Middle frontal gyrus (tissue), 1 donor: ENCODE data around the gene LRP1B.
"Not testable (repeated sequence)": the region's sequence is repeated elsewhere in the genome, so short reads cannot be mapped to it uniquely, and the experiment has no call there.

Experiments used
- DNase-seq: peaks from one replicate; pipeline ENCODE4 v3.0.0-alpha.2; 2015; ENCODE audit warnings: low spot score; ENCODE audit errors: extremely low spot score

LRP1B gene

DNA sequence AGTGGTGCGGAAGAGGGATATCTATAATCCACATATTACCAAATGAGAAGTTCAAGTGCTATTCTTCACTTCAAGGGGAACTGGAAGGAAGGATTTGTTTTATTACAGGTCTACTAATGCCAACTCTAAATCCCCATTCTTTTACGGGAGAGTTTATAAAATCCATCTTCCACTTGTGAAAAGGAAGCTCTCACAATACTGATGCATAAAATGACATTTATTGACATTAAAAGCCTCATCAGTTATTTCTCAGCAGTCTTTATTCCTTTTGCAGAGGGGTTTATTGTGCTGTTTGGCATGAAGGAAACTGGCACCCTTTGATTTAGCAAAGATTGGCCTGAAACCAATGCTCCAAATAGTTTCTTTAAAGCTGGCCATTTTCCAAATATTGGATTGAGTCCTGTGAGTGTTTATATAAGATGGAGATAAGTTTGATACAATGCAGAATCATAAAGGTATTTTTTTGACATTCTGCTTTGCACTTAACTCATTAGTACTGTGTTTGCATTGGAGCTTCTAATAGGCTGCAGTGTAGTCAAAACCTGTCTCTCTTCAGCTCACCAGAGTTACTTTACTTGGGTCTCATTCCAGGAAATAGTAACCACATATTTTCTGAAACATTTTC is 26.6 kb downstream of the LRP1B start:
- DNase-seq, result no peak

DNA sequence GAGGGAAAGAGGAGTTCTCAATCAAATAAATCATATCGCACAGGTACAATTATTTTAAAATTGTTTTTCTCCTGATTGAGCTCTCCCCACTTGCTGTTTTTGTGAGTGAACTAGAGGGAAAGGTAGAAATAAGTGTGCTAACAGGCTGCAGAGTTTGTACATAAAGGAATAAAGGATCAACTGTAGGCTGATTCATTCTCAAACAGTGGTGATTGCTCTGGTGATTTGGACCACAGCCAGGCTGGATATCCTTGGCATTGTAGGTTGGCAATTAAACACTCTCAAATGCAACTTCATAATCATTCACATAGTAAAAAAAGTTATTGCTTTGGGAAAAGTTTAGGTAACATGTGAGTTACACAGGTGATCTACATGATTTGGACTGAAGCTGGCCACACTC is 29.8 kb downstream of the LRP1B start:
- DNase-seq, result no peak

DNA sequence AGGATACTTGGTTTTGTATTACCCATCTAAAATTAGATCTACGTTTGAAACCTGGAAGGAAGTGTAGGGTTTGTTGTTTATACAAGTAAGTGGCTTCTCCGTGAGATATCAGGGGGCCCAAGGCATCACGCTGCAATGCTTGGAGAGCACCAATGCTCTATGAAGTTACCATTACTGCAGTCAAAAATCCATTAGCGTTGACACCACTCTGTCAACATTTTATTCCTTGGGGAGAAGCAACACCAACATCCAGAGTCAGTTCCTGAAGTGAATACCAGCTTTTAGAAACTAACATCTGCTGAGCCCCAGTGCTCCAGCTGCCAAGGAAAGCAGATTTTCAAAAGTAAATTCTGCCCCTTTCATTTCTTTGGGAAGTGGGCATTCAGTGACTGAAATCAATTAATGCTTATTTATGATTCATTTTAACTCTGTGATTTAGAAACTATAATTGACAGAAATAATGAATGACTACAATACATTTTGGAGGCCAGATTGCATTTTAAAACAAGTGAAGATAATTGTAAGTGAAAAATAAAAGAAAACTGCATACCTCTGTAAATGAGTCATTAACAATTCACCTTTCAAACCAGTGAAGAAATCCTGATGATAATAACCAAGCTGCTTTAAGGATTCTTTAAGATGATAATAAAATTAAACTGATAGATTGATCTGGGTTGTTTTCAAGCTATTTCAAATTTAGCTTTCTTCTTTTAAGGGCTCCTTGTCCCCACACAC is 30.5 kb downstream of the LRP1B start:
- no peak for DNase-seq

DNA sequence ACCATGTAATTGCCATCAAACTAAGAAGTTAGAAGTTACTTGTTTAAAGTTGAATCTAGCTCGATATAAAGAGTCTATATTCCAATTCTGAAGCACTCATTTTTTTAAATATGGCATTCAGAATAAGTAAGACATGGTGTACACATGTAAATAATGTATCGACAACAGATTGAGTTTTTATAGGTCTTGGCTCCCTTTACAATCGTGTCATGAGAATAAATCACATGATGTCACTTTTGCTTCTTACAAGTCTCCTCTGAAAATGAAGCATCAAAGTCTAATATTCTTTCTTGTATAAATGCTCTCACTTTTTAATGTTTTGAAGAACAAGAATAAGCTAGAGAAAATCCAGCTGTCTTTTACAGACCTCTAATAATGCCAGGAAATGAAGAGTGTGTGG is 33.1 kb downstream of the LRP1B start:
- no peak for DNase-seq

DNA sequence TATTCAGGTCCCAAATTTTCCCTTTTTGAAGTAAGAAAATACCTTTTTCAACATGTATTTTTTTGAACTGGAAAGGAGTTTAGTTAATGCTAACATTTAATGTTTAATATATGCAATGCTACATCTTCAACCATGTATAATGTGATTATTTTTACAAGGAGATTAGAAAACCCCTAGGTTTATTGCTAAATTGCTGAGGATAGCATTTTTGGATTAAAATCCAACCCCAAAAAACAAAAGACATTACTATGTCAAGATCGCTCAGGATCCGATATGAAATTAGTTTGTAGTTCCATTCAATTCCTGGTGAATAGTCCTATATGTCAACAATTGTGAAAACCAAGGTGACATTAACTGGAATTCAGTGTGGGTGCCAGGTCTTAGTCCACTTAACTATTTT is 35.2 kb downstream of the LRP1B start:
- no peak for DNase-seq

DNA sequence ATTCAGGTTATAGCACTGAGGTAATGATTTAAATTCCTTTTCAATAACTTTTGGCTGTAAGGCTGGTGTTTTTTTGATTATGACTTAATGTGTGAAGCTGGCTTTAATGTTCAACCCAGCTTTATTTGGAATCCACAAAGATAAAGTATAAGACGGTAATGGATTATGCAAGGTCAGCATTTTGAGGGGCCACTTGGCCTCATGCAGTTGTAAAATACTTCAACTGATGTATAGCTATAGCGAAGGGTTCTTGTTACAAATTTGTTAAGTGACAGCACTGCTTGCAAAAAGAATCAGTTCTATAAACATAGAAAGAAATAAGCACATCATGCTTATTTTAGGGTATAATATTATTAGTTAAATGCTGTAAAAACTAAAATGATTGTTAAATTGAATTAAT is 36.6 kb downstream of the LRP1B start:
- no peak for DNase-seq

DNA sequence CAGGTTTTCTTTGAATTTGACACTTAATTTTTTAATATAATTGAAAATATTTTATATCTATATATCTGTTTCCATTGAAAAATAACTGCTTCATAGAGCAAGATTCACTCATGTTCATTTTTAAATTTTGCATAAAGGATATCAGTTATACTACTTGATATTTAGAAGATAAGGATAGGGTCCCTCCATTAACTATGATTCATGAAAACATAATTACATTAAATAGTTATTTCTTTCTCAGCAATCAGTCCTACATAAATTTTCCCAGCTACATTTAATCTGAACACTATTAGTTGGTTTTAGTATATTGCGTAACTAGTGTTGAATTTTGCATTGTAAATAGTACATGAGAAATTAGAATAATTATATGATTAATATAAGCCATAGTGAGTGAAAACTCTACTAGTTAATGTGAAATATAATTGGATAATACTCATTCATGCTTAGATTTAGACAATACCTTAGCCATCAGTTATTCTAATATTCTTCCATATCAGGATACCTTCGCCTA is 42.7 kb downstream of the LRP1B start:
- DNase-seq, result no peak

DNA sequence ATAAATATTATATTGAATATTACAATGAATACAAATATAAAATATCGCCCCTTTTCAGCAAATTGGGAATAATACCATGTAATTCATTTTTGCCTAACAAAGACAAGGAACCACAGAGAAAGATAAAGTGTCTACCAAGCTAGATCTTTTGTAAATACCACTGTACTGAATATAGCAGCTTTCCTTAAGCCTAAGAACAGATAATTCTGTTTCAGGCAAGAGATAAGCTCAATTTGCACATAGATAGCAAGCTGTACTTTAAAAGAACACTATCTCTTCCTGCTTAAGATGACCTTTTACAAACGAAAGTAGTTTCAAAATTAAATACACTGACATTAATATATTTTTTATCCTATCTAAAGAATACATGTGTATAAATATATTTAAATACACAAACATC is 43.2 kb downstream of the LRP1B start:
- DNase-seq, result not testable (repeated sequence)

DNA sequence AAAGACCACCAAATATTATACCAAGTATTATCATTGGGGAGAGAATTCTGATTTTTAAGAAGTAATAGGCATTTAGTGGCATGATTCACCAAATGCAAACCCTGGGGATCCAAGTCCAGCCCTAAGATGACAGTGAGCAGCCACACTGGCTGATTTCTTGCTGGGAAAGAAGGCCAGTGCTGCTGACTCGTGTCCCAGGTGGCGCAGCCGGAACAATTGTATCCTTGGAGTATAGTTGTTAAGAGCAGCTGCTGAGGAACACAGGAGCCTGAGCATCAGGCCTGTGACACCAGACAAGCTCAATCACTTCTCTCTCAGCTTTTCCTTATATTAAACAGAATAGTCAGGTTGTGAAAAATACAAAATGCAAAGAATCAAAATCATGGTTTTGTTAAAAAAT is 48.4 kb downstream of the LRP1B start:
- DNase-seq, result no peak

DNA sequence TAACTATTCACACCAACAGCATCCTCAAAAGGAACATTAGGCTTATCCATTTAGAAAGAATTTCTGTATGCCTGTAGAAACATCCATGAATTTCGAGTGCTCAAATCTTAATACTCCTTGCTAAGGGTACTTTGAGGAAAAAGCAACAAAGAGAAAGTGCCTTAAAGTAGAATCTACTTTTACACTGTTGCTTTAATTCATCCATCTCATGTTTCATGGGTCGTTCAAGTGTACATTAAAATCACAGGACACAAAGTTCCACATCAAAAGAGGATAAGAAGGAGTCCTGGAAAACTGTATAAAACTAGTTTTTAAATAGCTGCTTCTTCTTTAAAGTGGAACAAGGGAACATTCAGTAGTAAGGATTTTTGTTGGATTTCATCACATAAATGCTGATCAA is 54.5 kb downstream of the LRP1B start:
- no peak for DNase-seq

DNA sequence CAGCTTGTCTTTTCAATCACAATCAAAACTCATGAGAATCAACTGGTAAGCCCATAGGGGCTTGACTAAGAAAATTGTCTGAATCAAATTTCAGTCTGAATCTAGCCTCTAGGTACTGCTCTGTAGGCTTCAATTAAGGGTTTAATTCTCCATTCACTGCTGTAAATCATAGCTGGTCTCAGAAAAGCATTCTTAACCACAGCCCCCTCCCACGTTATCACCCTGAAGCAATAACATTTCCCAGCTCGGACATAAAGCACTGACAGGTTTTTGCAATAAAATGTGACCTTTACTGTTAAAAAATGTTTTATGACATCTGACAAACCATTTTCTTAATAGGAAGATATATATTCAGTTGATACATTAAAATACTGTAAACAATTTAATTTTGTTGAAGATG is 55.0 kb downstream of the LRP1B start:
- no peak for DNase-seq

DNA sequence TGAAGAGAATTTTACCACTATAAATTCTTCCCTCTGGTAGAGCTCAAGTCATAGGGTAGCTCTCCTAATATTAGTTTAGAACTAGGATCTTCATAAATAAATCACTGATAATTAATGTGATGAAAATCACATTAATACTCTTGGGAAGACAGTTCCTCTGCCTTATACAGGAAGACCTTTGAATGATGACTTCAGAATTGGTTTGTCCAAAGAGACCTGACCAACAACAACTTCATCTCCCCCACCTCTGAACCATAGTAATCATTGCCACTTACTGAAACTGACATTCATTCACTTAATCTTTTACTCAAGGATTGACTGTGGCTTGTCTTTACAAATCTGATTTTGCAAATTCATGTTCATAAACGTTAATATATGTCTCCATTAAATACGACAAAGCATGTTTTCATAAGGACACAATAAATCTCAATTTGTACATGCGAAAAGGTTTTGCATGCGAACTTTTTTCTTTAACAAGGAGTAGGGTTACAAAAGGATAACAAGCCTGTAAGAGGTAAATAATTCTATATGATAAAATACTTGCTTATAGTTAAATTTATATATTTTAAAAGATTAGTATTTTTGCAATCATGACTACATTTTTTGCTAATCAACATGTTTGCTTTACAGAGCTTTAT is 61.4 kb downstream of the LRP1B start:
- no peak for DNase-seq

DNA sequence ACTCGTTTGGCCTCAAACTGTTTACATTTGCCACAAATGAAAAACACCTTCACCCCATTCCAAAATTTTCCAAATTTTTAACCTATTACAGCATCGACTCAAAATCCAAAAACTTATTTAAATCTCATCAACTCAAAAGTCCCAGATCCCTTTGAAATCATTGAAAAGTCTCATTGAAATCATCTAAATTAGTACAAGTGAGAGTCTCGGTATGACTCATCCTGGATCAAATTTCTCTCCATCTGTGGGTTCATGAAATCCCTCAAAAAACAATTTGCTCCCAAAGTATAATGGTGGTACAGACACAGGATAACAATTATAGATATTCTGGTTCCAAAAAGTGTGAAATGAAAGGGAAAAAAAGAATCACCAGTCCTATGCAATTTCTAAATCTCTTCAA is 65.1 kb downstream of the LRP1B start:
- DNase-seq, result no peak

DNA sequence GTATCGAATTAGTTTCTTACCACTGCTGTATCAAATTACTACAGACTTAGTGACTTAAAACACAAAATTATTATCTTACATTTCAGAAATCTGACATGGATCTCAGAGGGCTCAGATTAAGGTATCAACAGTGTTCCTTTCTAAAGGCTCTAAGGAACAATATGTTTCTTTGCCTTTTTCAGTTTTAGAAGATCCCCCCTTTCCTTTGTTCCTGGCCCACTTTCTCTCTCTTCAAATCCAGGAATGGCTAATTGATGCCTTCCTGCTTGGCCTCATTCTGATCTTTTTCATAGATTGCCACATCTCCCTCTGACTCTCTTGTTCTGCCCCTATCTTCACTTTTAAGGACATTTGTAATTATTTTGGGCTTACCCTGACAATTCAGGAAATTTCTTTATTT is 65.7 kb downstream of the LRP1B start:
- no peak for DNase-seq

DNA sequence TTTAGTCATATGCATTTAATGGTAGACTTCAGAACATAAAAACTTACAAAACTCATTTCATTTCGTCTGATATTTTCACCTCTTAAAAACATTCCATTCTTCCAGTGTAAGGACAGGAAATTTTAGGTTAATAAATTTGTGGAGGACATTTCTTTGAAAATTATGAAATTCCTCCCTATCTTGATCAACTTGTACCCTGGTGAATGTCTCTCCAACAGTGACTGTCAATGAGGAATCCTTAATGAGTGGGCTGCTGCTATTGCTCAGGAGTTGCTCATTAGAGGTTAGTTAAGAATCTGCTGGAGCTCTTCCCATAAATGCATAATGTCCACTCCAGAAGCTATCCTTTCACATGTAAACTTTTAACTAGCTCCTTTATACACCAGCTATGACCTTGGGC is 69.1 kb downstream of the LRP1B start:
- no peak for DNase-seq

DNA sequence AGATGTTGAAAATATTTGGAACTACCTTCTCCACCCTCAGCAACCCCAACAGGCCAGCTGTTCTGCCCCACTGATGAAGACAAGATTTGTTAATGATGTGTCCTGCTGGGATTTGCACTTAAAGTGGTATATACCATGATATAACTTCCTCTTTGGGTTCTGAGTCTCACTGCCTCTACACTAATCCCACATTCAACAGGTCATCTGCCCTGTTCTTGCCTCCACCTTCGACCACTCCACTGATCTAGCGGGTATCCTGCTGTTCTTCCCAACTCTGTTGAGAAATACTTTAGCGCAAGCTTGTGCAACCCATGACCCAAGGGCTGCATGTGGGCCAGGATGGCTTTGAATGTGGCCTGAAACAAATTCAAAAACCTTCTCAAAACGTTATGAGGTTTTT is 72.7 kb downstream of the LRP1B start:
- DNase-seq, result no peak

DNA sequence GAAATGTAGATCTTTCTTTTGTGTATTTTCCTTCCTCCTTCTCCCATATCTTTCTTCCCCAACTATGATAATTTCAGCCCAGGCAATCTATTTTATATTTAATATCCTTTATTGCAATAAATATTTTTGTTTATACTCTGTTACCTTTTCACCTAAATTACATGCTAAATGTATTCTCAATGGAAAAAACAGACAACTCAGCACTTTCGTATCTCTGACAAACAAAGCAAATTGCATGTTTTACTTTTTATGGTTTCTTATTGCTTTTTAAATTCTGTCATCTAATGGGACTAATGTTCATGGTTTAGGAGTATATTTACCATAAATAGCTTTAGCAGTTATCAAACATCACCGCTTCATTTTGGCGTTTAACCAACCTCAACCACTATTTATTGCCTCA is 74.0 kb downstream of the LRP1B start:
- DNase-seq, result no peak

DNA sequence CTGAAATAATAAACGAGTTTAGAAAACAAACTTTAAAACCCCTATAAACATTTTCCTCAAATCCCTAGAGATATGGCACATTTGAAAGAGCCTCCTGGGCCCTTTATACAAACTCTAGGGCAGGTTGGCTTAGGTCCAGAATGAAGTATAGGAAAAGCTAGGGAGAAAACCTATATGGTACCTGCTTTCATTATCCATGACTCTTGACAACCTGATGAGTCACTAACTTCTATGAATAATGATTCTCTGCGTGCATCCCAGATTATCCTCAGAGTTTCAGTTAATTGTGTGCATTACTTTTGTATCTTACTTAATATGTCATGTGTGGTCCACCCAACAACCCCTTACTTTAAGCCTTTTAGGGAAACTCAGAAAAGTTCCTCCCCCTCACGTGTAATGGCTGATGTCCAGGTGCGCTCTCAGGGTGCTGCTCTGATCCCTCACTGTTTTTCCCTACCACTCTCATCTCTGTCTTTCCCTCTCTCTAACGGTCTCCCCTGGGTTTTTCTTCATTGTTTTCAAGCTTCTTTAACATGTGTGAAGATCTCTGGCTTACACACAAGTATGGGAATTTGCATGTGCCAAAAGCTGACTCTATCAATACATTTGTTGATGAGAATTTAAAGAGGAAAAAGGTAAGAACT is 78.5 kb downstream of the LRP1B start:
- DNase-seq, result no peak

DNA sequence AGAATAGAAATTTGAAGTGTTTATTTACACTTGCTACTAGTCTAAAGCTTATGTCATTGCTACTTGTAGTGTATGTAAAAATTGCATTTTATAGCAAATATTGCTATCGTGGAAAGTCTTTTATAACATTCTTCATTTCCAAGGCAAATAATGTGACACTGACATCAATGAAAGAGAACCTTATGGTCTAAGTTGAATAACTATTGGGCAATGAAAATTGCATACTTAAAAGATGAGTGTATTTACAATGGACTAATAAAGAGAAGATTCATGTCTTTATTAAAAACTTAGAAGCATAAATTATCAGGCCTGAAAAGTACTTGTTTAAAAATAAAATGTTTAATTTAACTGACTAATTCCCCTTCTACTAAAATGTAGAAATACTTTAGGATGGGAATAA is 82.2 kb downstream of the LRP1B start:
- no peak for DNase-seq

DNA sequence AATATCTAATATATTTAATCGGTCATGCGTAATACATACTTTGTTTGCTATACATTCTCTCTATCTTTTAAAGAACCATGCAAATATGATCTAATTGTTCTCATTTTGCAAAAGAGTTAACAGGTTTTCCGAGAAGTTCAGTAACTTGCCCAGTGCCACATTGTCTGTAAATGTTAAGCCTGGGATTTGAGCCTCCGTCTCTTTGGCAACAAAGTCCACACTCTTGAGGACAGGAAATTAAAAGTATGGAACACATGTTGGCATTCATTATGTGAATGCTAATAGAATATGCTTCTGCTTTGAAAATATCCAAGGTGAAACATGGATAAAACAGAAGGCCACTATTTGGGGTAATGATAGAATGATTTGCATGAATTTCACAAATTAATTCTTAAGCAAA is 85.2 kb downstream of the LRP1B start:
- DNase-seq, result no peak

DNA sequence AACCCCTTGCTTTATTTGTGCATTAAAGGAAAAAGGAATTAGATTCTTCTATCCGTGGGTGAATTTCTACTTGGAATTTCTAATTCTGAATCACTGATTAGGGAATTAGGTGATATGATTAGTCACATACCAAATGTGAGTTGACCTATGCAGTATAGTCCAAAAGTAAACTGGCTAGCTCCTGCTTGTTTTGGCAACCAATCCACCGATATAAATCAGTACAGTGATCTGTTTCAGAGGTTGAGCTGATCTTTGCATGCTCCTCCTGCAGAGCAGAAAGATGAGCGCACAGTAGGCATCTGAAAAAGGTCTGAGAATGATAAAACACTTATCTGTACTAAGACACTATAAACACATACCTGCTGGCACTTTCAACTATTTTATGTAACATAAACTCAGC is 86.6 kb downstream of the LRP1B start:
- no peak for DNase-seq

DNA sequence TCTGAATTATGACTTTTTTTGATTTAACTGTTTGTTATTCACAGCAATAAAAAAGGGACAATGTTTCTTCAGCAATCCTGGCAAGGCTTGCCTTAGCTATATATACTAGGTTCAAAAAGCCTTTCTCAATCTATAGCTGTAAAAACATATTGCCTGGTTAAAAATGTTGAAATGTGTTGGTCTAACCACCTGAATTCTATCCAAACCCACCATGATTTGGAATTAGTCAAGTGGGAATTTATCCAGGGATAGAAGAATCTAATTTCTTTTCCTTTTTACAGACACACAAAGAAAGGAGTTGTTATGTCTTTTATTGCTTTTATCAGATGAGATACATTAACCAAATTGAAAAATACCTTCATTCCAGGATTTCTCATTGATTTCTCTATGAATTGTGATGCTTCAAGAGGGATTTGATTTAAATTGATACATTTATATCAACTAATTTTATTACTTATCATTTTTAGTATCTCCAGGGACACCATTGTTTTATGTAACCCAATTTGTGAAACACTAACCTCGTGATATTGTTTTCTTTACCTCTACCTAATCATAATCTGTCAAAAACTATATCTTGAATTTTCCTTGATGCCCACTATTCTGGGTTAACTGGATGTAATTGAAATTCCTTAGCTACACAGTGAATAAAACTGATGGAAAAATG is 88.1 kb downstream of the LRP1B start:
- DNase-seq, result no peak
